Thyroid gland (tissue), 4 donors: ENCODE data around the gene PRR27. TPM values are rescaled to one million over a fixed set of nuclear protein-coding genes. Genes with fewer than 3 reads are reported as not detected.

ENCODE experiments used
- DNase-seq, 2 donors: peaks; one replicate each; pipeline ENCODE4 v3.0.0-alpha.2; 2019
- H3K27ac ChIP-seq, 3 donors: fragments of 200-600 bp; sonication (generic); 1 replicate in 2 of 3; 2 replicates in 1 of 3; pipeline ENCODE4 v1.5.1; 2016 to 2019; ENCODE audit warnings: mild to moderate bottlenecking in 1 of 3, moderate library complexity in 1 of 3
- H3K27me3 ChIP-seq: fragments of 200-600 bp; sonication (generic); one replicate; pipeline ENCODE4 v1.5.1; 2019
- H3K36me3 ChIP-seq, 2 donors: fragments of 200-600 bp; sonication (generic); one replicate each; pipeline ENCODE4 v1.5.1; 2016 to 2019
- H3K4me1 ChIP-seq, 2 donors: fragments of 200-600 bp; sonication (generic); one replicate each; pipeline ENCODE4 v1.5.1; 2017 to 2019
- H3K4me3 ChIP-seq, 3 donors: fragments of 200-600 bp; sonication (generic); replicated peaks in 1 of 3; 1 replicate in 2 of 3; 2 replicates in 1 of 3; pipeline ENCODE4 v1.5.1; 2016; ENCODE audit warnings: mild to moderate bottlenecking in 1 of 3
- H3K9me3 ChIP-seq: fragments of 200-600 bp; sonication (generic); one replicate; pipeline ENCODE4 v1.5.1; 2017
- CTCF ChIP-seq, 6 experiments: fragments of 200-600 bp in 3 of 6; fragments of 450-650 bp in 3 of 6; sonication (generic) in 3 of 6; IDR thresholded peaks; one replicate each; pipeline ENCODE4 v1.5.1; 2016 to 2019; ENCODE audit warnings: antibody characterized with exemption in 6 of 6, mild to moderate bottlenecking in 2 of 6, inconsistent platforms in 1 of 6, moderate library complexity in 1 of 6
- POLR2A ChIP-seq, 2 donors: fragments of 450-650 bp; IDR thresholded peaks; one replicate each; pipeline ENCODE4 v1.6.1; 2017; ENCODE audit warnings: antibody characterized with exemption in 2 of 2, mild to moderate bottlenecking in 2 of 2, moderate library complexity in 1 of 2
- WGBS, 2 donors: methylation state at CpG; one replicate each; pipeline ENCODE4 v1.1.5; 2017; 5-methylcytosine and 5-hydroxymethylcytosine counted together
- intact Hi-C: fragments of 100-400 bp; cut with DNase I; formaldehyde crosslinking; loops from one replicate; pipeline ENCODE4 v1.15.1; 2023
- total RNA-seq, 4 donors: library from RNA; depleted of rRNA; stranded (reverse); fragments of >200 nt; gene quantifications; one replicate each; pipeline ENCODE4 v1.2.3, GENCODE V29; 2016

Gene PRR27
- total RNA-seq, 4 donors from 2014 or later = not detected

- TF ChIP-seq CTCF (IDR thresholded peaks at IDR 0.05) (peak; percentile 28 to 67 (median 46)), POLR2A (IDR thresholded peaks at IDR 0.05) (no peak)
- 50% methylated on average over 6 of the region's 6 CpGs for WGBS, 2 donors
- Histone ChIP-seq H3K9me3 (no peaks in the 10 kb centered on the region), H3K27me3 (no peaks in the 10 kb centered on the region), H3K27ac (no peak overlapping the region), H3K4me1 (peaks cover 0 to 8% of the 10 kb centered on the region in 2 donors), H3K4me3 (no peak overlapping the region), H3K36me3 (no peaks in the 10 kb centered on the region)
- DNase-seq = peak in 1 of 2 donors; percentile 24
- intact Hi-C loops = no loop called here
These were observed 29.3 kb downstream of the PRR27 start for GRCh38 chr4:70183168-70183939.

- 71 to 74% methylated on average over 1 of the region's 1 CpG for WGBS, 2 donors
- TF ChIP-seq POLR2A (IDR thresholded peaks at IDR 0.05) (no peak), CTCF (IDR thresholded peaks at IDR 0.05) (no peak)
- intact Hi-C loops = no loop called here
These were observed 29.9 kb downstream of the PRR27 start for GRCh38 chr4:70183940-70184246.

GRCh38 chr4:70187216-70187615 is 33.2 kb downstream of the PRR27 start:
- Histone ChIP-seq H3K9me3 (no peaks in the 10 kb centered on the region), H3K27ac (no peak overlapping the region), H3K4me1 (peaks cover 18 to 21% of the 10 kb centered on the region in 2 donors), H3K27me3 (no peaks in the 10 kb centered on the region), H3K36me3 (no peaks in the 10 kb centered on the region), H3K4me3 (no peak overlapping the region)
- intact Hi-C loops = no loop called here
- TF ChIP-seq CTCF (IDR thresholded peaks at IDR 0.05) (no peak), POLR2A (IDR thresholded peaks at IDR 0.05) (no peak)
- 83 to 88% methylated on average over 1 of the region's 1 CpG for WGBS, 2 donors
- no peak for DNase-seq

More at GRCh38 chr4:70183940-70184246, 29.9 kb downstream of the PRR27 start:
- Histone ChIP-seq H3K27me3 (no peaks in the 10 kb centered on the region), H3K36me3 (no peaks in the 10 kb centered on the region), H3K4me3 (no peak overlapping the region), H3K4me1 (peaks cover 0 to 13% of the 10 kb centered on the region in 2 donors), H3K9me3 (no peaks in the 10 kb centered on the region), H3K27ac (no peak overlapping the region)
- DNase-seq = no peak

GRCh38 chr4:70190579-70190978 is 36.5 kb downstream of the PRR27 start:
- peaks cover 18 to 29% of the 10 kb centered on the region in 2 donors for H3K4me1 ChIP-seq
- intact Hi-C loops = no loop called here
- H3K27me3 ChIP-seq = no peaks in the 10 kb centered on the region
- TF ChIP-seq CTCF (IDR thresholded peaks at IDR 0.05) (no peak), POLR2A (IDR thresholded peaks at IDR 0.05) (no peak)
- no peak overlapping the region for H3K27ac ChIP-seq
- no peaks in the 10 kb centered on the region for H3K9me3 ChIP-seq
- WGBS, 2 donors = 95 to 100% methylated on average over 1 of the region's 1 CpG
- H3K36me3 ChIP-seq = no peaks in the 10 kb centered on the region
- H3K4me3 ChIP-seq = no peak overlapping the region
- DNase-seq = no peak

- Histone ChIP-seq H3K27me3 (no peaks in the 10 kb centered on the region), H3K4me1 (peaks cover 18 to 29% of the 10 kb centered on the region in 2 donors), H3K36me3 (no peaks in the 10 kb centered on the region), H3K9me3 (no peaks in the 10 kb centered on the region), H3K4me3 (no peak overlapping the region), H3K27ac (peak overlapping the region; percentile 68 to 72 (median 71))
- WGBS, 2 donors = 22 to 28% methylated on average over 1 of the region's 1 CpG
- DNase-seq = no peak
- TF ChIP-seq CTCF (IDR thresholded peaks at IDR 0.05) (no peak), POLR2A (IDR thresholded peaks at IDR 0.05) (no peak)
- intact Hi-C loops = no loop called here
These were observed 37.6 kb downstream of the PRR27 start for GRCh38 chr4:70191647-70192046.
